Stimulated activated CD8-positive, alpha-beta memory T cell treated with anti-CD3 and anti-CD28 coated beads, Interleukin-12 subunit alpha, Interleukin-12 subunit beta, amount 100 ng/mL, for 1 hour (primary cell): ENCODE data around the gene FLOT1.

Source experiments
- DNase-seq: peaks from one replicate; pipeline ENCODE4 v3.0.0-alpha.2; 2020; ENCODE audit warnings: low read depth

Gene FLOT1

DNA sequence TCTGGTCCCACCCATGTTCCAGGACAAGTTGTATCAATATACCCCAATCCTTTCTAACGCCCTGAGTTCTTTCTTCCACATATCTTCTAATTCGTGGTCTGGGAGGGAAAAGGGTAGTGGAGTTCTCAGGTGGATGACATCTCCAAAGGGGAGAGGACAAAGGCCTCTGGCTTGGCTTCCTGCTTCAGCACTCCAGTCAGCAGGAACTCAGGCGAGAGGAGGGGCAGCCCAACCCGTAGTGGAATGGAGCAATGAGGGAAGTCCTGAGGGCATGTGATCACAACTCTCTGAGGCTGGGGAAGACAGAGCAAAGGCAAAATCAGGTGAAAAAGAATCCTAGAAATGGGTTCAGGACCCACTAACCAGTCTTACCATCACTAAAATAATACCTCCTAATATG is 42.1 kb downstream of the FLOT1 start:
- no peak for DNase-seq

DNA sequence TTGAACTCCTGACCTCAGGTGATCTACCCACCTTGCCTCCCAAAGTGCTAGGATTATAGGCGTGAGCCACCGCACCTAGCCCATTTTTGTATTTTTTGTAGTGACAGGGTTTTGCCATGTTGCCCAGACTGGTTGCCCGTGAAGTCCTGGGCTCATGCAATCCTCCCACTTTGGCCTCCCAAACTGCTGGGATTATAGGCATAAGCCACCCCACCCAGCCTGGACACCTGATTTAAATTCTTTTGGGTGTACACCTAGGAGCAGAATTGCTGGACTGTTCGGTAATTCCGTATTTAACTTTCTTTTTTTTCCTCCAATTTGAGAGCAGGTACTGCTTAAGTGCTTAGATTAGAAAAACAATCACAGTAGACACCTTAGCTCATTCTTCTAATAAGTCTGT is 46.1 kb downstream of the FLOT1 start:
- DNase-seq = no peak

DNA sequence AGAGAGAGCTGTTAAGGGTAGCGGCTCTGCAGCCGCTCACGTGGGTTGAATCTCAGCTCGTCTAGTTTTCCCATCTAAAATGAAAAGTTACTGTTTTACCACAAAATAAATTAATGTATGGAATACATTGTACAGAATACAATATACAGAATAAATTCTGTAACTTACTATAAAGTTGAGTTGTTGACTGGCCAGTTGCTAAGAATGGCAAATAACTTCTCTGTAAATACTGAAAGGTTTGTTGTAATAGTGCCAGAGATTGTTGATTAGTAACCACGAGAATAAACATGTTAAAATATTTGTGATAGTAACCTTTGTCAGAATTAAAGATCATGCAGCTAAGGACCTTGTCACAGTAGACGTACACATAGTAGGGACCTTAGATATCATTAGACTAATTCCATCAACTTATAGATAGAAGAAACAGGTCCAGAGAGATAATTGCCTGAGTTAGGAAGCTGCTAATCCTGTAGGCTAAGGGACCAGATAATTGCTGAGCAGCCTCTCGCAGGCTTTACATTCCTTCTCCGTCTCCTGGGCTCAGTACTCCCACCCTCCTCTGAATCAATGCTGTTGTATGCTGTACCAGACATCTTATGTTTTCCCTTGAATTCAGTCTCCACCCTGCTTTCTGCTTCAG is 51.2 kb downstream of the FLOT1 start:
- DNase-seq = no peak

DNA sequence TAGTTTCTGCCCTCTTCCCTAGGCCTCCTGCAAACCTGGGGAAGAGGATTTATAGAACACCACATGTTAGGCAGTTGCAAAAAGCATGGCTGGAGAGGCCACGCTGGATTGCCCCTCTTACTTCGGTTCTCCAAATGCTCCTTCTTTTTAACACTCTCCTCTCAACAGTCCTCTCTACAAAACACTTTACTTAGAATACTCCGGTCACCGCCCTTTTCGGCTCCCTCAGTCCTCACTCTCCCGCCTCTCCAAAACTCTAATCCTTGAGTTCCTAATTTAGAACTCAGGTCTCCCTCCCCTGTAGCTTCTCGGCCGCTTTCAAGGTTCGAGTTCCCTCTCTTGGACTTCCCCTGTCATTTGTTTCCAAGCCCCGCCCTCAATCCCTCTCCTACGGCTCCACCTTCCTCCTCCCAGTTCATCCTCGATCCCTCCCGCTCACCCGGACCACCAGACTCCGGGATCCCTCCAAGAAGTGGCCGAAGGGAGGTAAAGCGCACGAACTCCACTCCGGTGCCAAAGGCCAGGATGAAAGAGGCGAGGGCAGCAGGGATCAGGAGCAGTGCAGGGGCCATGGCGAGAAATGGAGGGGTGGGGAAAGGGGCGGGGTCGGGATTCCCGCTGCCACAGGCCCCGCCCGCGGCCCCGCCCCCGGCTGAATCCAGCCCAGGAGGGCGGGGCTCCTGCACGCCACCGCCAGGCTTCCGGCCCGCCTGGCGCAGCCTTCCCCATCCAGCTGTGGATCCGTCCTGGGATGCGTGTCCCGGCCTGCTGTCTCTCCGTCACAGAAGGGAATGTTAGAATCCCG is 51.9 kb downstream of the FLOT1 start, which contains the start of gene NRM:
Gene NRM, minus strand, starts transcription at position 582 of the 805 bp plus-strand sequence. Its CDS starts 10 bp downstream, at position 572.
- DNase-seq = peak; percentile 47

DNA sequence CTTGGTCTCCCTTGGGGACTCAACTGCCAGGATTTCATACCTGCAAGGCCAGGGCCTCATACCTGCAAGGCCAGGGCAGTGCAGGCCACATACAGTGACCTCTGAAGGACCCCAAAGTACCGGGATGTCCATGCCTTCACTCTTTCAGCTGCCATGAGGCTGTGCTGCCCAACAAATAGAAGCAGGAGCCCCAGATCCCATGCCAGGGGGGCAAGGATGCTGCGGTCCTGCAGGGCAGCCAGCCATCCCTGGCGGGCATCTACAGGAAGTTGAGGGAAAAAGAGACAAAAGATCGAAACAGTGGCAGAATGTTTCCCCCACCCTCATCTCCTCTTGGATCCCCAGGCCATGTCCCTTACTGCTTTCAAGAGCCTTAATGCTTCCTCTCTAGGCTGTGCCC is 52.5 kb downstream of the FLOT1 start:
- DNase-seq = no peak

DNA sequence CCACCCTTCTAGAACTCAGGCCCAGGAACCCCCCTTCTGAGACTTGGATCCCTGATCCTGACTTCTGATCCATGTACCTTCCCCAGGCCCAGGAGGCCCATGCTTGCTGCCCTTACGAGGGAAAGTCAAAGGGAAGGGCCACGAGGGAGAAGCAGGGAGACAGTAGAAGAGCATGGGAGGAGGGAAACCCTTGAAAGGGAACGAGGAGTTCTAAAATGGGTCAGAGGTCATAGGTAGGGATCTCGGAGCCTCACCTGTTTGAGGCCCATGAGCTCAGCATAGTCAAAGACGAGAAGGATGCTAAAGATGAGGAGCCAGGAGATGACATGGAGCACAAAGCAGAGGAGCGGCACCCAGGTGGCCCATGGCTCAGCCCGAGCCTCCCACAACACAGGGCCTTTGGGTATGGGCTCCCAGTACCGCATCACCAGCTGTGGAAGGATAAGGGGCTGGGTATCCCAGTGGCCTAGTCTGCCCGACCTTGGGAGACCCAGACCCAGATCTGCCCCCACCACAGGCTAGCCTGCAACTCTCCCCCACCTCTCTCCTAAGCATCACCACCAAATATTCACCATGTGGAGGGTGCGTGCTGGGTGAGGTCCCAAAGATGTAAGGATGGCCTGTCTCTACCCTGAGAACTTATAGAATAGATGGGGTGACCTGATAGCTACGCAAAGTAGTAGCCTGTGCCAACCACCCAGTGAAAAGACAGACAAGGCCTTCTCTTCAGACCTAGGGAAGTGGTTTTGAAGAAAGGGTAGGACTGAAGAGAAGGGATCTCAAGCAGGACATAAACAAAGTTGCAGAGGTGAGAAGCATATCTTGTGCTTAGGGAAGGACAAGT is 53.2 kb downstream of the FLOT1 start:
- no peak for DNase-seq

GRCh38 chr6:30688569-30688968 is 53.9 kb downstream of the FLOT1 start:
- no peak for DNase-seq

- DNase-seq = no peak
These were observed 54.6 kb downstream of the FLOT1 start for GRCh38 chr6:30687659-30688431.

DNA sequence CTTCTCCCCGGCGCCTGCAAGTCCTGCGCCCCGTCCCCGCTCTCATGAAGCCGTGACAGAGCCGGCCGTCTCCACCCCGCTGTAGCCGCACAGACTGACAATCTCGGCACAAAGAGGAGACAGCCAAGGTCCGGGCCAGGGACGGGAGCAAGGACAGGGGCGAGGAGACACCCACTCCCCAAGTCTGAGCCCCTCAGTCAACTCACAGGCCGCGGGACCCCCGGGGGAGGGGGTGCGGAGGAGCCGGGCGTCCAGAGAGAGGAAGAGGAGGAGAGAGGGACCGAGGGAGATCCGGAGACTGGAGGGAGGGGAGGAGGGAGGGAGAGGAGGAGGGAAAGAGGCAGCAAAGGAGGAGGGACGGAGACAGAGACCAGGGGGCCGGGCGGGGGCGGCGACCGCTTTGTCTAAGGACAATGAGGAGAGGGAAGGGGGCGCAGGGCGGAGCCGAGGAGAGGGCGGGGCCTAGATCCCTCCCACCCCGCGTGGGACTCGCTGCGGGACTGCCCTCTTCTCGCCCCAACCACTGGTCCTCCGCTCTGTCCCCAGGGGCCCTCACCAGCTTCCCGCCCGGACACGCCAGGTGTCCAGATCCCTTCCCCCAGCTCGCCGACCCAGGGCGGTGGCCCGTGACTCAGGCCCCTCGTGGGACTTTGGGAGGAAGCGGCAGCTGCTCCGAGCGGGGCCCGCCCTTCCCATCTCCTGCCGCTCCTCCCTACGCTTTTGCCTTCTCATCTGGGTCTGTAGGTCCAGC is 55.4 kb downstream of the FLOT1 start:
- DNase-seq = peak; percentile 55

GRCh38 chr6:30686009-30686907 is 56.2 kb downstream of the FLOT1 start, which contains the start of gene PPP1R18:
Gene PPP1R18, minus strand, starts transcription at chr6:30686645. Its CDS starts 627 bp downstream, at chr6:30686018.
- DNase-seq = peak; percentile 70

GRCh38 chr6:30685157-30686008 is 57.1 kb downstream of the FLOT1 start:
- DNase-seq = no peak

GRCh38 chr6:30684386-30685156 is 57.9 kb downstream of the FLOT1 start:
- DNase-seq = peak; percentile 34

- DNase-seq = no peak
These were observed 58.5 kb downstream of the FLOT1 start for GRCh38 chr6:30683980-30684338.

DNA sequence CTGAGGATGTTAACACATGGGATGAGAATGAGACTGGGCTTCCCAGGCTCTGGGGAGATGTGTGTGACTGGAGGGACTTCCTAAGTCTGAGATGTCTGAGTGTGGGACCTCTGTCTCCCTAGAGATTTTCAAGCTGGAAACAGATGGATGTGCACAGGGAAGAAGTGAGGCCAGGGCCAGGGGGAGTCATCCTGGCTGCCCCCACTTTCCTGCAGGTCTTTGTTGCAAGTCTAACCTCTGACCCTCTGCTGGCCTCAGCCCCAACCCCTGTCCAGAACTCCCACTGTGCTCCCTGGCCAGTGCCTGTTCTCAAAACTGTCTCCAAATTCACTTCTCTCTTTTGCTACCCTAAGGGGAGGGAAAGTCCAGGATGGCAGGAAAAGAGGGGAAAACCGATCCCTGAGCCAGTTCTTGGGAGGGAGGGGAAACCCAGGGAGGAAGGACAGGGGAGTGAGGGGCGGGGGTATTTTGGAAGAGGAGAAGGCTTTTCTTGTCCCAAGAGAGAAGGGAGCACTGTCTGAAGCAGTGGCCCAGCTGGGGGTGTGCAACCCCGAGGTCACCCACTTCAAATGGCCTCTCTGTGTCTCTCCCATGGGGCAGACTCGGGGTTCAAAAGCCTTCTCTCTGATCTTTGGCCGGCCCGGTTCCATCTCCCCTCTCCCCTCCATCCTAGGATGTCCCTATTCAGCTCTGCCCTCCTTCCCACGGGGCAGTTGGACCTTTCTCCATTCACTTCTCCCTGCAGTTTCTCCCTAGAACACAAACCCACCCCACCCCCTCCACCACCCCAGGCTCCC is 59.1 kb downstream of the FLOT1 start:
- DNase-seq = no peak

GRCh38 chr6:30682143-30683117 is 60.1 kb downstream of the FLOT1 start:
- peak; percentile 79 for DNase-seq

DNA sequence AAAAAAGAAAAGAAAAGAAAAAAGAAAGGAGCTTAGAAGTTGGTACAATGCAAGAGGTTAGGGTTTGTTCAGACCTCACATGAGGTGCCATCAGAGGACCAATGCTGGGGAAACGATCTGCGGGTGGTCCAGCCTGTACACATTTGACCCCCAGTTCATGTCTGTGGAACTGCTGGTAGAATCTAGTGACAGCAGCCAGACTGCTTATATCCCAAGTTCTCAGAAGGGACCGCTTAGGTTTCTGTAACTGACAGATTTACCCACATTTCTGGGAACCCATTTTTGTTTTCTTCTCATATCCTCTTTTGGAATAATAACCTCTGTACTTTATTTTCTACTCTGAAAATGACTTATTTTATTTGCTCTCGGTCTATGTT is 60.7 kb downstream of the FLOT1 start:
- DNase-seq = no peak
